ENCODE data around the gene OTUB2.

Gene OTUB2

DNA sequence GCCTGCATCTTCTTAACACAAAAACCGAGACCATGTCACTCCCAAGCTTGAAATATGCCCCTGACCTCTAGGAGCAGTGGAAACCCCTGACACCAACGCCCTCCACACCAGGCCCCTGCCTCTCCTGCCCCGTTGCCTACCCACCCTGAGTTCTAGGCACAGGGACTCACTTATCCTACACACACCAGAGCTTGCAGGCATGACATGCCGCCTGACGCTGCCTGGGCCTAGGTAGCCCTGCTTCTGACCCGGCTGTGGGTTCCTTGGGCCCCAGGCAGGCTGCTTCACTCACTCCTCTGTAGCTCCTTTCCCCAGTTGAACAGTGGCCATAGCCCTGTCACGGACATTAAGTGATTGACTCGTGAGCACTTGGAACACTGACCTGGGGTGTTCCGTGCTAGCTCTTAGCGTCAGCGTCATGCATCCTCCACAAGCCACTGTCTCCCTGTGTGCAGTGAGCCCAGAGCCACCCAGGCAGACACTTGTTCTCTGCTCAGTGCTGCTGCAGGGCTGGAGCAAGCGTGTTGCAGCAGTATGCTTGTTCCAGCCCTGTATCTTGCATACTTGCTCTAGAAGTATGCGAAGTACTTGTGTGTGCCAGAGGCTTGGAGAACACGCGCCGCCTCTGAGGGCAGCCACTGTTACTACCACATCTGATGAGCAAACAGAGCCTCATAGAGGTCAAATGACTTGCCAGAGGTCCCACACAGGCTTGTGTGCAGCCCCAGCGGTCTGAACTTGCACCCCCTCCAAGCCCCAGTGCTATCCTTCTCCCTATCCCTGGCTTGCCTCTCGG is 15.6 kb downstream of the OTUB2 start:
- no peak for DNase-seq (ENCODE audit: low read depth)

DNA sequence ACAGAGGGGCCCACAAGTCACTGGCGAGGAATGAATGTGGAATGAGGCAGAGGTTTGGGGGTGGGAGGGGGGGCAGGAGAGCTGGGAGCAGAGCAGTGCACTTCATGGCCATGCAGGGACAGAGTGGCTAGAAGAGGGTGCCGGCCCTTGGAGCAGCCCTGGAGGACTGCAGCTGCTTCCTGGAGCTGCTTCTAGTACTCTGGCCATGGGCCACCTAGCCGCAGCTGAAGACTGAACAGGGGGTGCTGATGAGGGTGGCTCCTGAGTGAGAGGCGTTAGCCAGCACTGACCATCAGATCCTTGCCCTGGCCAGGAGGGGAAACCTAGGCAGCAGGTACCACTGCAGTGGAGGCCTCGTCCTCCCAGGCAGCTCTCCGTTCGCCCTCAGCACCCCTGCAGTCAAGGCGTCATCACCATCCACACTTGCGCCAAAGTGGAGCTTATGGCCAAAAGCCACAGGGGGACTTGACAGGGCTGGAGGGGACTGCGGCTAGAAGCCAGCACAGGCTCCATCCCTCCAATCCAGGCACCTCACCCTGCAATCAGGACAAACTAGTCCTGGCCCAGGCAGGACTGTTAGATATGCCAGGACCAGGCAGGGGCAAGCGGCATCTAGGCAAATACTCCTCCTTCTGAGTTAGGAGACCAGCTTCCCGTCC is 16.4 kb downstream of the OTUB2 start:
- no peak for DNase-seq (ENCODE audit: low read depth)

DNA sequence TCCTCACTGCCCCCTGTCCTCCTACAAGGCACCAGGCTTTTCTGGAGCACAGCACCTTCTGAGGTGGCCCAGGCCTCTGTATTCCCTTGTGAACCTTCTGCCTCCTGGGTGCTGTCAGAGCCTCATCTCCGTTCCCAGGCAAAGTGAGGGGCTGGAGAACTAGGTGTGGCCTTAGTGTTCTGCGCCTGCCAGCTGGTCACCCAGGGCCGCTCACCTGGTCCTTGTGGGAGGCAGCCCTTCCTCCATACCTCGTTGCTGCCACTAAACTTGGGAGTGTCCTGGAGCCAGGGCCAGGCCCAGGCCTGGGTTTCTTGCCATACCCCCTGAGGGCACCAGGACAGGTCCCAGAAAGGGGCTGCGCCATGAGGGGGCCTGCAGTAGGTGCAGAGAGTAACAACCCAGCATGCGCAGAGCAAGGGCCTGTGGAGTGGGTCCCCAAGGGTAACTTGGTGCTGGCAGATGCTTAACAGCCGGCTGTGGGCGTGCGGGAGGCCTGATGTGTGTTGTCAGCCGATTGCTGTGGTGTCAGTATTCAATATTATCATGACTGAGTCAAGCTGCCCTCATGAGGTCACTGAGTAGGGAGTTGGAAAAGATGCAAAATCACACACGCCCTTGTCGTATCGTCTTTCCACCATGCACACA is 17.1 kb downstream of the OTUB2 start:
- DNase-seq (ENCODE audit: low read depth) = no peak

DNA sequence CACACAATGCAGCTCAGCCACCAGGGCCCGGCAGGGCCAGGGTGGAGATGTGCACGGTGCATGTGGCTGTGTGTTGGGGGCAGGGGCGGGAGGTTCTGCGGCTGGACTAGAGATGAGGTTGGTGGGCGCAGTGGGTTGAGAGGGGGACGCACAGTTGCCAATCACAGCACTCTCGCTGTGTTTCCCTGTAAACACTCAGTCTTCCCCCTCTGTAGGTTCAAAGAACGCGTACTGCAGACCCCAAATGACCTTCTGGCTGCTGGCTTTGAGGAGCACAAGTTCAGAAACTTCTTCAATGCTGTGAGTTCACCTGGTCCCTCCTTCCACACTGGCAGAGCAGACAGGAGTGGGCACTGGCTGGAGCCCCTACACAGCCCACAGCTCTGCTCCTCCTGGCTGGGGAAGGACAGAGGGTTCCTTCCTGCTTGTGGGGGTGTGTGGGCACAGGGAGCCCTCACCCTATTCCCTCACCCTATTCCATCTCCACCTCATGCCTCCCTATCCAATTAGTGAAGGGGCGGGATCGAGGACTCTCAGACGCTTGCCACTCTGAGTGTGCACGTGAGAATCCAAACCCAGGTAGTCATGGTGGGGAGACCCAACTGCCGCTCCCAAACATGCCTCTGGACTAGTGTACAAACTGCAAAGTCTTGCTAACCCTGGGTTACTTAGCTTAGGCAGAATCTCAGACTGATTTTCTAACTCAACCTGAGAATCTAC is 17.8 kb downstream of the OTUB2 start:
- DNase-seq (ENCODE audit: low read depth) = no peak

DNA sequence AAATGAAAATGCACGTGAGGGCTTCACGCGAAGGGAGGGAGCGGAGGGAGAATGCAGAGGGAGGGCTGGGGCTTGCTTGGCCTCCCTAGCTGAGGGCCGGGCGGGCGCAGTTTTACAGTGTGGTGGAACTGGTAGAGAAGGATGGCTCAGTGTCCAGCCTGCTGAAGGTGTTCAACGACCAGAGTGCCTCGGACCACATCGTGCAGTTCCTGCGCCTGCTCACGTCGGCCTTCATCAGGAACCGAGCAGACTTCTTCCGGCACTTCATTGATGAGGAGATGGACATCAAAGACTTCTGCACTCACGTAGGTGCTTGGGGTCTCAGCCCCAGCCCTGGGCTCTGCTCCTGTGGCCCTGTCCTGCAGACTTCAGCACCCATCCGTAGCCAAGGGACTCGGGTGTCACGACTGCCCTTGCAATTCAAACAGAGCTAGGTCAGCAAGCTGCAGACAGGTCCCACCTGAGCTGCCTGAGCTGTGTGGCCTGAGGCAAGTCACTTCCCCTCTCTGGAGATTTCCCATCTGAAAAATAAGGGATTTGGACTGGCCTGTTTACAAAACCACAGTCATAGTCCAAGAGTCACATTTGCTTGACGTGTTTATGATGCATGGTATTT is 18.4 kb downstream of the OTUB2 start:
- no peak for DNase-seq (ENCODE audit: low read depth)

DNA sequence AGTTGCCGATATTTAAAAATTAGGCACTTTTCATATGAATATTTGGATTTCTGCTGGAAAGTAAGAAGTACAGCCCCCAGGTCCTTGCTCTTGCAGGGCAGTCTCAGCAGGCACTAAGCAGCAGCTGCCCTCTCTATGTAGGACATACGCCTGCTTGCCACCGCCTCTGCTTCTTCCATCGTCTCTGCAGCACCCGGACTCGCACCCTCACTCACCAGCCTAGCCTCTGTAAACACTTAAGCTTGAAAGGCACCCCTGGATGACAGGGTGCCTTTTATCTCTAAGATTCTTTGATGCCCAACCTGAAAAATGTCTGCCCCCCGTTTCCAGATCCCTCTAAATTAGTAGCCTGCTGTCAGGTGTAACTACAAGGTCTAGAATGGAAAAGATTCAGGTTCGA is 19.0 kb downstream of the OTUB2 start:
- DNase-seq (ENCODE audit: low read depth) = no peak

DNA sequence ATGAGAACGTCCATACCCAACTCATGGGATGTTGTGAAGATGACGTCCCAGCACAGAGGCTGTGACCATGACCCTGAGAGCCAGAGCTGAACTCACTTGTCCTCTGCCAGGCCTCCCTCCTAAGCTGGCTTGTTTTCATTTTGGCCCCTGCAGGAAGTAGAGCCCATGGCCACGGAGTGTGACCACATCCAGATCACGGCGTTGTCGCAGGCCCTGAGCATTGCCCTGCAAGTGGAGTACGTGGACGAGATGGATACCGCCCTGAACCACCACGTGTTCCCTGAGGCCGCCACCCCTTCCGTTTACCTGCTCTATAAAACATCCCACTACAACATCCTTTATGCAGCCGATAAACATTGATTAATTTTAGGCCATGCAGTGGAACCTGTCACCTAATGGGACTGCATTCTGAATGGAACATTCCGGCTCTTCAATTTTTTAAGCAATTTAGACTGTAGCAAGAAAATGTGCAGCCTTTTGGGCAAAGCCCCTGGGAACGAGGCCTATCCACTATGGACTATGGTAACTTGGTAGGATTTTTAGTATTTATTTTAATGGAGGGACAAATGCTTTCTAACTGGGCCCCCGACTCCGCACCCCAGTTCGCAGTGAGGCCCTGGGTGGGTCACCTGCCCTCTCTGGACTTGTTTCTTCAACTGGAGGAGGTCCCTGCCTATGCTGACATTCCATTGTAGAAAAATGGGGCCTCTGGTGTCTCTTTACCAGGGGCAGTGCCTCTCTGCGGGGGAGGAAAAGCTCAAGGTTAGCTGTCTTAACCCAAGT is 19.6 kb downstream of the OTUB2 start:
- no peak for DNase-seq (ENCODE audit: low read depth)

DNA sequence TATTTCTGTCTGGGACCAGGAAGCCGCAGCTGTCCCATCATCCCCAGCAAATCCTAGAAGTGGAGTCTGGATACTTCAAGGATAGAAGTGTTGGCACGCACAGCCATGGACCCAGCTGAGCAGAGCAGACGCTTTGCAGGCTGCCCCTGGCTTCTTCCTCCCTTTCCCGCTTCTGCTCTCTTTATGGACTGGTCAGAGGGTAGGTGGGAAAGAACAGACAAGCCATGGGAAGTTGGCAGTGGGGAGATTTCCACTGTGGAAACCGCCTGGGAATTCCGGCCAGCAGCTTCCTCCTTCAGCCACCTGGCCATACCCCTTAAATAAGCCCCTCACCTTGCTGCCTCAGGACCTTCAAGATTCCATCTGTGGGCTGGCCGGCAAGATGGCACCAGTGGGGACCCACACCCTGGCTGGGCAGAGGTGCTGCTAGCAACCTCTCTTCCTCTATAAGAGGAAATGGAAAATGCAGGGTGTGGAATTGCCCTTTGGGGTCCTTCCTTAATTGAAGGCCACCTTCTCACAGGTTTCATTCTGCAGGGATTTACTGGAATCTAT is 20.6 kb downstream of the OTUB2 start:
- DNase-seq (ENCODE audit: low read depth) = no peak

DNA sequence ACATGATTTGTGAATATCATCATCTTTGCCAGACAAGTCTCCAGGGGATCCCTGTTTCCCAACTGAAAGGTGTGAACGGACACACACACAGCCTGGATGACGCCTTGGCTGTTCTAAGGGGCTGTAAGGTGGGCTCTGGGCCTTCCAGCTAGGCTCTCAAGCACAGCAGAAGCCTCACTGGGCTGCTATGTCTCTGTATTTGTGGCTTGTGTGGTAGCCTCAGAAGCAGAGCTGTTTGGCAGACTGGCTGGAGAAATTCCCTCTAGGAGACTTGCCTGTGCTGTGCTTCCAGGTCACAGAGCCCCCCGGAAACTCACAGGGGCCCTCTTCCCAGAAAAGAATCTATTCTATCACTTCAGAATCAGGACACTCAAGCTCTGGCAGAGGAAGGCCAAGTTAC is 21.4 kb downstream of the OTUB2 start:
- no peak for DNase-seq (ENCODE audit: low read depth)

DNA sequence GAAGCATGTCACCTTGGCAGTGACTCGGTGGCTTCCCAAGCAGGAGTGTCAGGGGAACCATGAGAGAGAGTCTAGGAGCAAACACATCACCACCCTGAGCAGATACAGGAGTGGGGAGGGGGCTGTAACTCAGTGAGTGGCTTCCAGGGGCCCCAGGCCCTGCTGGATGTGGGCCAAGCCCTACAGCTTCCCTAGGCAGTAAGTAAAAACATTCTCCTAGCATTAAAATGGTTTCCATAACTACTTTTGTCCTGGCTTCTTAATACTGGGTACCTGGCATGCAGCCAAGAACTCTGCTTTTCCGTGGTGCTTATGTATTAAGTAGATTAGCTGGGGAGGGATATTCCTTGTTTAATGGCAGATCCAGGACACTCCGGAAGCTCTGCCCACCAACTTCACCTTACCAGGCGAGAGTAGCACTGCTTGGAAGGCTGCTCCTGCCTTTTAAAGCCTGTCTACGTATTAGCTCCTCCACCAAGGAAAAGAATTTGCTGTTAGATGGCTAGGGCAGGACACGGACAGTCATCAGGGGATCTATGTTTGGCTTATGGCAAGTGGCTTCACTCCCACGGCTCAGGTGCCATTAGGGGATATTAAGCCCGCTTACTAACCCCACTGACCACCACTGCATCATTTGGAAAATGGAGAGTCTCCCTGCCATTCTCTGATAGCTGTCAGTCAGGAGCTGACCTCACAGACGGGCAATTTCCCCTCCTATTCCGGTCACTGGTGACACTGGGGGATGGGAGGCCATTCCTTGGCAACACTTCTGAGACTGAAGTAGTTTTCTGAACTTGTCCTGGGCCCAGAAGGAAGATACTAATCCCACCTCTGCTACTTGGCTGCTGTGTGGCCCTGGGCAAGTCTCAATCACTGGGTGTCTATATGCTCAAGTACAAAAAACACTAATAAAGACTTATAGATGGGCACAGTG is 22.8 kb downstream of the OTUB2 start:
- no peak for DNase-seq (ENCODE audit: low read depth)

DNA sequence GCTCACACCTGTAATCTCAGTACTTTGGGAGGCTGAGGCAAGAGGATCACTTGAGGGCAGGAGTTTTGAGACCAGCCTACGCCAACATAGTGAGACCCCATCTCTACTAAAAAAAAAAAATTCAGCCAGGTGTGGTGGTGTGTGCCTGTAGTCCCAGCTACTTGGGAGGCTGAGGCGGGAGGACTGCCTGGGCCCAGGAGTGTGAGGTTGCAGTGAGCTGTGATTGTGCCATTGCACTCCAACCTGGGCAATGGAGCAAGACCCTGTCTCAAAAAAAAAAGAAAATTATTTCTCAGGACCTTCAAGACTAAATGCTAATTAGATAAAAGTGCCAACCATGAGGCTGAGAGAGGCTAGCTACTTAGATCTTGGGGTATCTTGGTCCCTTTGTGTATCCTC is 23.5 kb downstream of the OTUB2 start:
- no peak for DNase-seq (ENCODE audit: low read depth)

DNA sequence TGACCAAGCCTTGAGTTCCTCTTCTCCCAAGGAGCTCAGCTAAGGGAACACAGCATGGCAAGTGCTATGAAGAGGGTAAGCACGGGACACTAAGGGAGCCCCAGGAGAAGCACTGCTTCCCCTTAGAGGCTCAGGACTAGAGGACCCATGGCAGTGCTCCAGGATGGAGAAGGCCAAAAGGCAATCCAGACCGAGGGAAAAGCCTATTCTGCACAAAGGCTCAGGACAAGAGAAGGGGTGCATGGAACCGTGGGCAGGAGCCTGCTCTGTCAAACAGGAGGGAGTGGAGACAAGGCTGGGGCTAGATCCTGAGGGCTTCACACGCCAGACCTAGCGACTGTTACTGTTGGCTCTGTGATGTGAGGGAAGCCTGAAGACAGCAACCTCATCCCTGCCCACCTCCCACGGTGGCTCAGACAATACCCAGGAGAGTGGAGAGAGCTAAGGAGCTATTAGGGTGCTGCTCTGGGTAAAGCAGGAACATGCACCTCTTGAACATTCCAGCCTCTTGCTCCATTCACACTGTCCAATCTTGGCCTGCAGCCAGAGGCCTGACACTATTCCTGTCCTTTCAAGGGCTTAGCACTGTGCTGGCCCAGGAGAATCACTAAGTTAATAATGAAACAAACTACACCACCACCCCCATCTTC is 24.2 kb downstream of the OTUB2 start:
- DNase-seq (ENCODE audit: low read depth) = no peak

DNA sequence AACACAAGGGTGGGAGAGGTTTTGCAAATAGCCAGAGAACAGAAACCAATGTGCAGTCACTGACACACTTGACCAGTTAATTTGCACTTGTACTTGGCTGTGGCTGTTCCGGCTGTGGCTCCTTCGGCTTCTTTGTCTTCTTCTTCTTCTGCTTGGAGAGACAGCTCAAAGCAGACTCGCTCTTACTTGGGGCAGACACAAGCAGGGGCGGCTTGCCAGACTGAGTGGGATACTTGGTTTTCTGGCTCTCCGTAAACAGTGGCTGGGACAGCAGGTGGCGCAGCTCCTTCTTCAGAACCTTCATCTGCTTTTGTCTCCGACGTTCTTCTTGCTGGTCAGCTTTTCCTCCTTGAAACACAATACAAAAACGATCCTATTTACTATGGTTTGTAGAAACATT is 25.0 kb downstream of the OTUB2 start:
- DNase-seq (ENCODE audit: low read depth) = no peak

DNA sequence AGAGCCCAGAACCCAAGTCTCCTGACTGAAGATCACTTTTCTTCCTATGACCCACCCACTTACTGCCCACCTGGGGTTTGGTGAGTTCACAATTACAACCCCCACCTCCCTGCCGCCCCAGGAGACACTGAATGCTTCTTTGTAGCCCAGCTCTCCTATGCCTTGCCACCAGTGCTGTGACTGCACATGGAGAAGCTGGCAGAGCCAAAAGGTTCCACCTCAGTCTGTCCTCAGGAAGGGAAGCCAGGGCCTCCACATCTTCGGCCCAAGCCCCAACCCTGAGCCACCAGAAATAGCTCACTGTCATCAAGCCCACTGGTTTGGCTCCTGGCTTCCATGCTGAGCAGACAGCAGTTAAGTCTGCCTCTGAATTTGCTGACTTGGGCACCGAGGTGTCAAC is 25.6 kb downstream of the OTUB2 start:
- DNase-seq (ENCODE audit: low read depth) = no peak

DNA sequence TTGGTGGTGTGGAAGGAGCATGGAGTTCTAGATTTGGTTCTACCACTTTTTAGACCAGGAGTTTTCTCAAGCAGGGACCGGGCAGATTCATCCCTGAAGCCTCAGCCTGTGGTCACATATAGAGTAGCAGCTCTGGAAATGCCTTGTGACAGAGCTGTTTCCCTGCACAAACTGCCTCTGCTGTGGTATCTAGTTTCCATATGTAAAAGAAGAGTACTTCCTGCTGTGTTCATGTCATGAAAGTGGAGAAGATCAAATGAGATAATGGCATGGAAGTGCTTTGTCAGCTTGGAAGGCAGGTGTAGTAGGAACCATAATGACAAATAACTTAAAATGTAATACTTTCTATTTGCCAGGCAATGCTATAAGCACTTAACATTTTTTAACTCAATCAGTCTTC is 26.1 kb downstream of the OTUB2 start:
- no peak for DNase-seq (ENCODE audit: low read depth)

DNA sequence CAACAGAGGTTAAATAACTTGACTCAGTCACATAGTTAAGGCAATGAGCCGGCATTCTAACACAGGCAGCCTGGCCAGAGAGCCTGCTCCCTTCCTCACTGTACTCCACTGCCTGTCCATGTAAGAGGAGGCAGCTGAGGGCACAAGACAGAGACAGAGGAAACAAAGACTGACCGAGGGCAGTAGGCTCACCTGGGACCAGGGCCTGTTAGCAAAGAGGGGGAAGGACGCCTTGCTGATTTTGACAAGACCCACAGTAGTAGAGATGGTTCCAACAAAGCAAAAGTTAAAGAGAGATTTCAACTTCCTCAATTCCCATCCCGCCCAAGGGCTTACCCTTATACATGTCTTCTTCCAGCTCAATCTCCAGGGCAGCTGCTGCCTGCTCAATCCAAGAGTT is 26.5 kb downstream of the OTUB2 start:
- DNase-seq (ENCODE audit: low read depth) = no peak

DNA sequence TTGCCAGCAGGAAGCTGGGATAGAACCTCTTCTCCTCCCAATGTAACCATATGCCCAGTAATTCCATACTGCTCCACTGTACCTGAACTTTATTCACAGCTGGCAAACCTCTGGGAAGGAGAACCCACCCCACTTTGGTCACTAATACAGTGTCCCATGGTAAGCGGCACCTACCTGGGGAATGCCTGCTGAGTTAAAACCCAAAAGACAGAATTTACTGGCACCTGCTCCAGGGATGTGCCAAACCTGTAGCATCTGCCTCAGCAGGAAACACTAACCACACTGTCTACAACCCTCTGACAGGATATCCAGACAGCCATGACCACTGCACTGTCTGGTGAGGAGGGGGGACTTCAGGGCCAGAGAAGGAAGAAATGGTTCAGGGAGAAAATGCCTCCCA is 28.3 kb downstream of the OTUB2 start:
- no peak for DNase-seq (ENCODE audit: low read depth)

DNA sequence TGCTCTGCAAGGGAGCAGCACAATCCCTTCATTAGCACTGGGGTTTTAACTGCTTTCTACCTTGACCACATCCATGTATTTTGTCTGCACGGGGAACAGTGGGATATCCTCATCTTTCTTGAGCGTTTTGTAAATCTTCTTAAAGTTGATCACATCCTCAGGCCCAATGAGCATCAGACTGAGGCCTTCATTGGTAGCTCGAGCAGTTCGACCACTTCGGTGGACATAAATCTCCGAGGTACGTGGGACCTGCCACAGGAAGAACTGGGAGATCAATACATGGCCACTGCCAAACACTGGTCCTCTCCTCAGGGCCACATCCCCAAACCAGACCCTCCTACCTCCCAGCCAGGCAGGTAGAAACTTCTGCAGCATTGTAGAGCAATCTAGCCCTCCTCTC is 28.8 kb downstream of the OTUB2 start:
- no peak for DNase-seq (ENCODE audit: low read depth)

DNA sequence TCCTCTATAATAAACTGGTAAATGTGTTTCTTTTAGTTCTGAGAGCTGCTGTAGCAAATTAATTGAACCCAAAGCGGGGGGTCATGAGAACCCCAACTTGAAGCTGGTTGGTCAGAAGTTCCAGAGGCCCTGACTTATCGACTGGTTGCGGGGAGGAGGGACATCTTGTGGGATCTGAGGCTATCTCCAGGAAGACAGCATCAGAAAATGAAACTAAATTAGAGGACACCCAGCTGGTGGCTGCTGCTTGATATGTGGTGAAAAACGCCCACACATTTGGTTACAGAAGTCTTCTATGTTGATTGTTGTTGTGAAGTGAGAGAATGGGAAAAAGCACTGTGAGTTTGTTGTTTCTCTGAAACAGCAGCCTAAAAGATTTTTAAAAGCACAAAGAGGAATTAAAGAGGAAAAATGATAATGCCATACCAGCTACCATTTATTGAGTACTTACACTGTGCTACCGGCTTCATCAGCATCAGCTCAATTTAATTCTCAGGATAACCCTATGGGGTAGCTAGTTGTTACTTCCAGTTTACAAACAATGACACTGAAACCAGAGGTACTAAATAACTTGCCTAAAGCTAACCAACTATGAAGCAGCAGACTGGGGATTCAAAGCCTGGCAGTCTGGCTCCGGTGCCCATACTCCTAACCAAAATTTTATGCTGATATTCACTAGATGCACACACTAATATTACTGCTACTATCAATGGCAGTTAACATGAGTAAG is 30.6 kb downstream of the OTUB2 start:
- no peak for DNase-seq (ENCODE audit: low read depth)
